G401.6 (cell line): ENCODE measurements around the gene ONECUT3.

ENCODE experiments used
- FAIRE-seq: peaks from 2 replicates; lab custom pipeline; 2012; peaks lifted over from hg19 to GRCh38; lab: Jason Lieb, UNC

Gene ONECUT3

DNA sequence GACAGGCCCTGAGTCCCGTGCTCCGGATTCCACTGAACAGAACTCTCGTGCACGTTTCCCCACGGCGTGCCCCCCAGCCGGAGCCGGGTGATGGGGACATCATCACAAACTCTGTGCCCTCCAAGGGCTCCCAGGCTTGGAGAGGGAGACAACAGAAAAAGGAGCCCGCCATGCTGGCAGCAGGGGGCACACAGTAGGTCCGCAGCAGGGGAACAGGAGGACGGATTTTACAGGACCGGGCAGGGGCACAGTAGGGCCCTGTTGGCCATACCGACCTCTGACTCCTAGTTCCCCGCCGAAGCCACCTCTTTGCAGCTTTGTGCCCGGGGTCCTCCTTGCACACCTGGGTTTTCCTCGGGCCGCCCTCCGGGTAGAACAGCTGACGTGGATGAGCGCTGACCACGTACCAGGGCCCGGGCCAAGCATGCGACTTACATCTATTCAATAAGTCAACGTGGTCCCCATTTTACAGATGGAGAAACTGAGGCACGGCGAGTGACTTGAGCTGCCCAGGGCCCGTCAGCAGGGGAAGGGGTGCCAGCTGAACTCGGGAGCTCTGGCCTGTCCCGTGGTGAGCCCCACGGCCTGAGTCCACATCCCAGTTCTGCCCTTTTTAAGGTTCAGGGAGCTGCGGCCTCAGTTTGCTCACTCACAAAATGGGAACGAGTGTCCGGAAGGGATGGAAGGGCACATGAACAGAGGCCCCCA, 10.2 kb upstream of the ONECUT3 start:
- FAIRE-seq: no peak

DNA sequence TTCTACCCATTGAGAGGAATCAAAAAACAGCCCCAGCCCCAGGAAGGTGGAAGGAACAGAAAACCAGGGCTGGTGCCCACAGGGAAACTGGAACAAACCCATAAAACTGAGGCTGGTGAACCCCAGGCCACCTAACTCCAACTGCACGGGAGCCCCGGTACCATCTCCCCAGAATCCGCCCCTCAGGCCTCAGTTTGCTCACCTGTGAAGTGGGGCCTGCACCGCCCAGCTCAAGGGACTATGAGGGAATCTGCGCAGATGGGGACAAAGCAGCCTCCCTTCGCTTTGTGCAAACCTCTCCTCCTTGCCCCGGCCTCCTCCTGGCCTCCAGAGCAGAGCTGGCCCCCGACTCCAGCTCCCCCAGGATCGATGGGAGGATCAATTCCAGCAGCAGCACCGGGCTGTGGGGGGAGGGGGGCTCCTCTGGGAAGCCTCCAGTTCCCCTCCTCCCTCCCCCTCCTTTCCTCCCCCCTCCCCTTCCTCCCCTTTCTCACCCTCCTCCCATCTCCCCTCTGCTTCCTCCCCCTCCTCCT, 9.1 kb upstream of the ONECUT3 start:
- FAIRE-seq: no peak

DNA sequence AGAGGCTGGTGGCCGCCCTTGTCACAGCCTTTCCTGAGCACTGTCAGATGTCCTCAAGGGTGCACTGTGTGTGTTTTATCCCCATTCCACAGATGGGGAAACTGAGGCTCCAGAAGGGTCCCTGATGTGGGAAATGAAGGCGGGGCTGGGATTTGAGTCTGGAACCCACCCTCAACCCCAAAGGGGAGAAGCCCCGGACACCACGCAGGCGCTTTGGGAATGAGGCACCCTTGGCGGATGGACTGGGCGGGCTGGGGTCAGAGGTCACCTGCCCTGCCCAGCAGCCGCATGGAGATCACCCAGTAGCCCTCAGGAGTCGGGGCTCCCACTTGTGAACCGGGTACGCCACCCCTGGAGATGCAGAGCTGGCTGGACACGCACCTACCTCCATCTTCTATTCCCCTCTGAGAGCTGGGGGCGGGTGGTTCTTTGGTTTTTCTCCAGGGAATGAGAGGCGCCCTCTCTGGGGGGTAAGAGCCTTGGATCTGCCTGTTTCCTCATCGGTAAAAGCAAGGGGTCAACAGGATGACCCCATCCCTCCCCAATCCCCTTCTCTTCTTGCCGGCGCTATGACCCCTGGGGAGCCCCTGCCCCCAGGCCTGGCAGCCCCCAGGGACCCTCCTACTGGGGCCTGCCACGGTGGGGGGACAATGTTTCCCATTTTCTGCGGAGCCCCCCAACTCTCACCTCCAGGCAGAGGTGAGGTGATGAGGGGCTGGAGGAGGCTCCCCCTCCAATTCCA, 8.3 kb upstream of the ONECUT3 start:
- no peak for FAIRE-seq

DNA sequence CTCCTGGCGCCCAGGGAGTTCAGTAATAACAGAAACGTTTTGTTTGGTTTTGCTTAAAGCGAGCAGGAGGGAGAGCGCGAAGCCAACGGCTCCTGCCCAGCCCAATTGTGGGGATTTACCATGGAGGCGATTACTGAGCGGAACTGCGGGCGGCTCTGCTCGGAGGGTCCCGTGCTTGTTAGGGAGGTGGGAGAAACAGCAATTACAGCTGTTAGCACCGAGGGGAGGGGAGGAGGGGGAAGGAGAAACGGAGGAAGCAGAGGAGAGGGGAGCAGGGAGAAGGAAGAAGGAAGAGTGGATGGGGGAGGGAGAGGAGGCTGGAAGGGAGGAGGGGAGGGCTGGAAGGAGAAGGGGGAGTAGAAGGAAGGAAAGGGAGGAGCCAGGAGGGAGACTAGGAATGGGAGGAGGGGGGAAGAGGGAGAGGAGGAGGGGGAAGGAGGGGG, 7.7 kb upstream of the ONECUT3 start:
- FAIRE-seq: no peak

DNA sequence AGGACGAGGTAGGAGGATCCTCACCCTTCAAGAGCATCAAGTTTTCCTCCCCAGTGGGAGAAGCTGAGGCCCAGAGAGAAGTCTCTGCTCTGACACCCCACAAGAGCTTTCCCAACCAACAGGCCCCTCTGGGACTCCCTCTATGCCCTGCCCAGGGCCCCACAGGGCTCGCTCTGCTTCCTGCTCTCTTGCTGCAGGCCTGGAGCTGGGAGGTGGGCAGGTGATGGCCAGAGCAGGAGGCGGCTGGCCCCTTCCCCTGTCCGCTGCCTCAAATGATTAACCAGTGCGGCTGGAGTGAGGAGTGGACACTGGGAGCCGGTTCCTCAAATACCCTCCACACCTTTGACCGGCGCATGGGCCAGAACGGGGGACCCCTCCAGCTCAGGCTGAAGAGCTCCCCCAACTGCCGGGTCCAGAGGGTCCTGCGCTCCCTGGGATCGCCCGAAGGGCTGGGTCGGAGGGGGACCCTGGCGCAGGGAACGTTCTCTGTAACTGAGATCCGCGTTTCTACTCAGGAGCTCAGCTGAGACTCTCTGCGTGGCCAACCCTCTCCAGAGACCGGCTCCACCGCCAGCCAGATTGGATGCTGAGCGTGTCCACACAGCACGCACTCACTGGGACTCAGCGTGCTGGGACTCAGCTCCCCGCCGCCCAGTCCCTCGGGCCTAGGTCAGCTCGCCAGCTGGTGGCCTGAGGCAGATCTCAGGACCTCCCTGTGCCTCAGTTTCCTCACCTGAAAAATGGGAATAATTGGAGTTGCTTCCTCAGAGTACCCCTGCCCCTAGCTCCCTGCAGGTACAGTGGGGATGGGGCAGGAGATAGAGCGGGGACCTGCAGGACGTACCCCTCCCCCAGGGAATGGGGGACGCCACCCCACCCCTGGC, 6.7 kb upstream of the ONECUT3 start:
- FAIRE-seq: no peak

DNA sequence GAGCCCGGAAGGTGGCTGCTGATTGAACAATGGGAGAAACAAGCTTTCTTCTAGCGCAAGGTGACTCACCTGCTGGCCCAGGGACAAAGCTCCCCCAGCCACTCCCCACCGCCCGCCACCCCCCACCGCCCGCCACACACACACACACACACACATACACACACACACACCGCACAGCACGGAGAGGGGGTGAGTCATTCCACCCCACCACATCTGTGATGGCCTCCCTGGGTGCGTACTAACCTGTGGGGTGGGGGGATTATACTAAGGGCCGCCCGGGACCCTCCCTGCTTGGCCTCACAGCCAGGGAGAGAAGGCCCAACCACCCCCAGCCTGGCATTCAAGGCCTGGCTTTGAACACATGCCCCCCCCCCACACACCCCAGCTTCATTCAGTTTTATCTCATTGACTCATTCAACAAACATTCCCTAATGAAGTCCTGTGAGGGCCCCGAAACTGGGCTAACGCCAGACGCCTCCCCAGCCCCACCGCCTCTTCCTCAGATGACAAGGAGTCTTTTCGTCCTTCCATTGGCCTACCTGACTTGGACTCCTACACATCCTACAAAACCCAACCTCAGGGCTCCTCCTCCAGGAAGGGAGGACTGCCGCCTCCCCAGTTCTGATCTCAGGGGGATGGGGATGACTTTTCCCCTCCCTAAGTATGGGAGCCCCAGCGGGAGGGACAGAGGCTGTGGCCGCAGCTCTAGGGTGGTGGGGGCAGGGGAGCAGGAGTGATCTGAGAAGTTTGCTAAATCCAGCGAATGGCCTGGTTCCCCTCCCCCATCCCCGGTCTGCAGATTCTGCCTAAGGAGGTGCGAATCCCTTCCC, 5.8 kb upstream of the ONECUT3 start:
- FAIRE-seq: peak; percentile 94

DNA sequence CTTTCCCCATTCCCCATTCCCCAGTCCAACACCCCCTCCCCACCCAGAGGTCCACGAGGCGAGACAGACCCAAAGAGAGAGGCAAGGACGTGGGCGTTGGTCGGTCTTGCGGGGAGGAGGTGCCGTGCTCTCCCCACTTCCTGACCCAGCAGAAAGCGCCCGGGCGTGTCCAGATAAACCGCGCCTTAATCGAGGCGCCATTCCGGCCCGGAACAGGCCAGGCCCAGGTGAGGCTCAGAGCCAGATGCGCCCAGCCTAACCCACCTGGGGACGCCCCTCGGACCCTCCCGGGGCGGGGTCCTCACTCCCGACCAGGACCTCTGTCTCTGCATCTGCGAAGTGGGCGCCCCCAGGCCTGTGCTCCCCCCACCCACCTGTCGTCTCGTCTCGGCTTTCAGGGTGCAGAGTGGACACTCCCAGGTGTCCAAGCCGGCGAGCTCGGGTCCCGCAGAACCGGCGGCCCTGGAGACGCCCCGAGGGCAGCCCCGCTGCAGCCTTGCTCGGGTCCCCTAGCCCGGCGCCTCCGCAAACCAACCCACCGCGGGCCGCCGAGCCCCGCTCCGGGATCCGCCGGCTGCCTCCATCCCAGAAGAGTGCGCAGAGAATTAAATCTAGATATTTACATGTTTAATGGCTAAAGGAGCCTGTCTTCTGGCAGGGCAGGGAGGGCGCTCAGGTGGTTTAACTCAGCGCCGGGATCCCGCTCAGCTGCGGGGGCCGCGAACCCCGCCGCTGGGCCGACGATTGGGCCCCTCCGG, 5.0 kb upstream of the ONECUT3 start:
- FAIRE-seq: no peak

DNA sequence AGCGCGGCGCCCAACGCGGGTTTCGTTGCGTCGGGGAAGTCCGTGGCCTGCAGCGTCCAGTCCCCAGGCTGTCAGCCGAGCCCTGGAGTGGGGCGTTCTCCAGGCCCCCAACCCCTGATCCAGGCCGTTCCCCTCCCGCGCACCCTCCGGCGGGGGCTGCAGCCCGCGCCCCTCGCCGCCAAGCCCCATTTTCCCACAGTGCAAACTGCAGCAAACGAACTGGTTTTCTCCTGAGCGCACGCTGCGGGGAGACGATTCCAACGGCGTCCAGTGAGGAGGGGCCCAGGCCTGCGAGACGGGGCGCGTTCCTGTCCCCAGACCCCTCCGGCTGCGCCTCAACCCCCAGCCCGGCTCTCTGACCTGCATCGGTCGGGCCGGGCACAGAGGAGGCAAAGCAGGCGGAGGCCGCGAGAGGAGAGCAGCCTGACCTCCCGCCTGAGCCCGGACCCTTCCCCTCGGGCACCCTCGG, 4.4 kb upstream of the ONECUT3 start:
- FAIRE-seq: no peak

DNA sequence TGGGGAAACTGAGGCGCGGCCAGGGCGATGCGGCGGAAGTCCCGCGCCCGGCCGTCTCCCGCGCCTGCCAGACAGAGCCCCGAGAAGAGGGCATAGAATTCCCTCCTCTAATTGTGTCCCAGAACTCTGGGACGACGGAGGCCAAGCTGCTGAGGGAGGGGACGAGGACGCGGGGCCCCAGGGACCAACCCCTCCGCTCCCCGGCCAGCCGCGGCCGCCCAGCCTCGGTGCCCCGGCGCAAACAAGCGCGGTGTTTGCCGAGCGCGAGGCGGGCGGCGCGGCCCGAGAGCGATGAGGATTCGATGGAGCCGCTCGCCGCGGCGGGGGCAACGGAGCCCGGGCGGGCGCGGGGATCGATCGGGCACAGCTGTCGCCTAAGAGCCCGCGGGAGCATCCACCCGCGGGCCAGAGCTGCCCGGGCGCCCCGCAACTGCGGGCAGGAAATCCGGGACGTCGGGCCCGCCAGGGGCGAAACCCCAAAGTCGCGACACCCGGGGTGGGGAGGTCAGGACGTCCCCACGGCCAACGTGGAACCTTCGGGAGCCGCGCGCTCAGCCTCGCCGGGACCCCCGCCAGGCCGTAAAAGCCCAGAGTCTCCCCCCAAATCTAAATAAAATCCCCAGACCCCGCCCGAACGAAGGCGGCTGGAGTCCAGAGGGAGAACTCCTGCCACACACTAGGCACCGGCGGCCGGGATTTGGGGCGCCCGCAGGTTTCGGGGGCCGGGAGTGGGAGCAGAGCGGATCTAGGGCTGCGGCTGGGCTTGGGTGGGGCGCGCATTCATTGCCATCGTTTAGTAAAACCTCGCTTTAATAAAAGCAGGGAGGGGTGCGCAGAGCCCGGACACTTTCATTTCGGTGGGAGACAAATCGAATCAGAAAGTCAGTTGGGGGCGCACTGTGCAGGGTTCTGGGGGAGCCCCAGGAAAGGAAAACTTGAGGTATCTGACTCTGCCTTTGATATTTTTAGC, 3.6 kb upstream of the ONECUT3 start:
- no peak for FAIRE-seq

DNA sequence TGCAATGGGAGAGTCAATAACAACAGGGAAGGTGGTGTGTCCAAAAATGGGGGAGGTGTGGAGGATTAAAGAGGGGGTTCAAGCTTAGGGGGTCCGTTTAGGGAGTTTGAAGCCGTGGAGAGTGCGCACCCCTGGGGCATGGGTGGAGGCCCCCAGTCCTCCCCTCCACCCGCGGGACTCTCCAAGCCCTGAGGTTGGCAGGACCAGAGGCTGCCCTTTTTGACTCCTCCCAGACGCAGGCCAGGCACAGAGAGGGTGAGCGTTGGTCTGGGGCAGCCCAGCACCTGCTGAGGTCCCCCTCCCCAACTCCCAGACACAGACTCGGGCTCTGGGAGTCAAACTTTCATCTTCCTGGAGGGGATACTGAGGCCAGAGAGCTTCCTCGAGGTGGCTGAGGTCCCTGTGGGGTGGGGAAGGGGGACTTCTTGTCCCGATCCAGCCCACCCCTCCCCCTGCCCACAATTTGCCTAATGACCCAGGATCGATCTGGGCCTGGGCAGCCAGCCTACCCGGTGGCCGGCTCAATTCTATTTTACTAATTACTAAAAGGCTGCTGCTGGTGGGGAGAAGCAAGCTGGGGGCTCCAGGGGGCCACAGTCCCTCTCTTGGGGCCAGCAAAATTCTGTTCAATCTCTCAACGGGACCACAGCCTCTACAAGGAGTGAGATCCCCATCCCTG, 2.8 kb upstream of the ONECUT3 start:
- no peak for FAIRE-seq

DNA sequence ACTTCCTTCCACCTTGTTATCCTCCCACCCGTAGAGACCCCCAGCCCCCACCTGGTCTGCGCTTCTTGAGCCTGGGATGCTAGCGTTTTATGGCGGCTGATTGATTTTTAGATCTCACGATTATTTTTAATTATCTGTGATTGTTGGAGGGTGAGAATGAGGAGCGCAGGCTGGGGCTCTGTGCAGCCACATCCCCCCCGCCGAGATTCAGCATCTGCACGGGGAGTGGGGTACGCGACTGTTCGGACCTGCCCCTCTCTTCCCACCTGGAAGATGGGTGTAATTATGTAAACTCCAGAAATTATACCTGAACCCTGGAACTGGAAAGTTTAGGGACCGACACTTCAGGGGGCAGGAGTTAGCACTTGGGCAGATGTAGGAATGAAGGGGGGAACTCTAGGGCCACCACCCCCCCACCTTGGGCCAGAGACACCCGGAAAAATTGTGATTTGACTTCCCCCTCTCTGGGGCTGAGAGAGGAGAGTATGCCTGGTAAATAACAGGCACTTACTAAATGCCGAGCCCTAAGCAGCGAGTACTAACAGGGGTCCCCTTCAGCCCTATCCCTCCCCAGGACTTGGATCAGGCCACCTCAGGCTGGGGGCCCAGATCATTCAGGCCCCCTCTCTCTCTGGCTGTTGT, 1.8 kb upstream of the ONECUT3 start:
- no peak for FAIRE-seq

DNA sequence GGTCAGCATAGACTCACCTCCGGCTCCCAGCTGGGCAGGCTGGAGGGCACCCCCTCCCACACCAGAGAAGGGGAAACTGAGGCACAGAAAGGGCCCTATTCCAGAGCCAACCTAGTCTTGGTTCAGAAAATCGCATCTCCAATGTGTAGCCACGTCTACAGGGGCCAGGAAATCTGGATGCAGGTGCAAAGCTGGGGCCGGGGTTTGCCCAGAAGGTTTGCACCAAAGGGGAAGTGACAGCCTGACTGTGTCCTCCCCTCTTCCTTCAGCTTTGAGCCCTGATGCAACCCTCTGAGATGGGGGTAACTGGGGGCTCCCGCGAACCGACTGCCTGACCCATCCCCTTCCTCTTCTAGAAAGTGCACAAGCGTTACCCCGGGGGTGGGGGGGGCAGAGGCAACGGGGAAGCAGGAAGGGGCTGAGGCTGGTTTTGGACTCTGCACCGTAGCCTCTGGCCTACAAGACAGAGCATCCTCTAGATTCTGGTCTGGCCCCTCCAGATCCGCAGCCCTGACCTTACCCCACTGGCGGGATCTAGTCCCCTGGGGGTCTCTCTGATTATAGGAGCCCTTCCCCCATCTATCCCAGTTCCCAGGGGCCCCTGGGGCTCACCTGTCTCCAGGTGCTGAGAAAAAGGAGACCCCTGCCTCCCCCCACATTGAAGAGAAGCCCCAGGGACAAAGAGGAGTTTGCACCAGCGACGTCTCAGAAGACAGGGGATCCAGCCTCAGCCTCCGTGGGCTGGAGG, 1.1 kb upstream of the ONECUT3 start:
- FAIRE-seq: no peak

DNA sequence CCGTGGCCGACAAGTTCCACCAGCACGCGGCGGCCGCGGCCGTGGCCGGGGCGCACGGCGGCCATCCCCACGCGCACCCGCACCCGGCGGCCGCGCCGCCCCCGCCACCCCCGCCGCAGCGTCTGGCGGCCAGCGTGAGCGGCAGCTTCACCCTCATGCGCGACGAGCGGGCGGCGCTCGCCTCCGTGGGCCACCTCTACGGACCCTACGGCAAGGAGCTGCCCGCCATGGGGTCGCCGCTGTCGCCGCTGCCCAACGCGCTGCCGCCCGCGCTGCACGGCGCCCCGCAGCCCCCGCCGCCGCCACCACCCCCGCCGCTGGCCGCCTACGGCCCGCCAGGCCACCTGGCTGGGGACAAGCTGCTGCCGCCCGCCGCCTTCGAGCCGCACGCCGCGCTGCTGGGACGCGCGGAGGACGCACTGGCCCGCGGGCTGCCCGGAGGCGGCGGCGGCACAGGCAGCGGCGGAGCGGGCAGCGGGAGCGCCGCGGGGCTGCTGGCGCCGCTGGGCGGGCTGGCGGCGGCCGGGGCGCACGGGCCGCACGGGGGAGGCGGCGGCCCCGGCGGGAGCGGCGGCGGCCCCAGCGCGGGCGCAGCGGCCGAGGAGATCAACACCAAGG, 821 bp downstream of the ONECUT3 start:
- no peak for FAIRE-seq

DNA sequence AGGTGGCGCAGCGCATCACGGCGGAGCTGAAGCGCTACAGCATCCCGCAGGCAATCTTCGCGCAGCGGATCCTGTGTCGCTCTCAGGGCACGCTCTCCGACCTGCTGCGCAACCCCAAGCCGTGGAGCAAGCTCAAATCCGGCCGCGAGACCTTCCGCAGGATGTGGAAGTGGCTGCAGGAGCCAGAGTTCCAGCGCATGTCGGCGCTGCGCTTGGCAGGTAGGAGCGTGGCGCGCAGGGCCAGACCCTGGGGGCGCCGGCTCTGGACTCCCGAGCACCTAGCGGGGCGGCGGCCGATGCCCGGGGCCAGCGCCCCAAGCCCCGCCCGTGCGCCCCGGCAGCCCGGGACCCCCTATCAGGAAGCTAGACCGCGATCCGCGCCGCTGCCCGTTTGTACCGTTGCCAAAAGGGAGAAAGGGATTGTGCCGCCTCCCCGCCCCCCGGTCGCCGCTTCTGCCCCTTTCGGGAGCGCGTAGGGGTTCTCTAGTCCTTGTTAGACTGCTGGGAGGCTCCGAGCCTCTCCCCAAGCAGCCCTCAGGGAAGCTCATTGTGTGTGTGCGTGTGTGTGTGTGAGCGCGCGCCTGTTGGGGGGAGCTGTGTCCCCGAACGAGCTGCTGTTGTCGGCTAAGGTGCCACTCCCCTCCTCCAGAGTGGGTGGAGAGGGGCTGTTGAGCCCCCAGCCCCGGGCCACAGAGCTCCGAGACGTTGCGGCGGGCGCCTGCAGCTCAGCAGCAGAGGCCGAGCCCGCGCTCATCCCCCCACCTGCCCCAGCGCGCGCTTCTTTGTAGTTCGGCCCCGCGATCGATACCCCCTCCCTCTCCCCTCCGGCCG, 1.5 kb downstream of the ONECUT3 start:
- no peak for FAIRE-seq

DNA sequence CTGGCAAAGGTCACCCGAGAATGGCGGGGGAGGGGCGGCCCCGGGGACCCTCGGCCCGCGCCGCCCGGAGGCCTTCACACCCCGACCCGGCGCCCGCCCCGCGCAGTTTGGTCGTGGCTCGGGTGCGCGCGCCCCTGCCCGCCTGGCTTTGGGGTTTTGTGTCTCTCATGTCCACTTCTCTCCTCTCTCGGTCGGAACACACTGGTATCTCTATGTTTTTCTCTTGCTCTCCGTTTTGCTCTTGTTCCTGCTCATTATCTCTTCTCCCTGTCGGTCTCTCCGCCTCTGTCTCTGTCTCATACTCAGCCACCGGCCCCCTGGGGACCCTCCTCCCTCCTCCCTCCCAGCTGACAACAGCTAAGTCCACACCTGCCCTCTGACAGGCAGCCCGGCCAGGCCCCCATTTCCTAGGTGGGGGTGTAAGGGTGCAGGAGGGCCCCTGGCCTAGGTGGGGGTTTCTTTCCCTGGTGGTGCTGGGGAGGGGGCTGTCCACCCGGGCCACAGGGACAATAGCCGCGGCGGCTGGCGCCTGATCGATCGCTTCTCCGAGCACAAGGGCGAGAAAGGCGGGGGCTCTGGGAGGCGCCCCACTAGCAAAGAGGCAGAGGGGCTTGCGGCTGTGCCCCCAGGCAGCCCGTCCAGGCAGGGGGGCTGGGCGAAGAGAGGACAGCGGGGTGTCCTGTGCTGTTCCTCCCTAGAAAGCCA, 2.3 kb downstream of the ONECUT3 start:
- no peak for FAIRE-seq

DNA sequence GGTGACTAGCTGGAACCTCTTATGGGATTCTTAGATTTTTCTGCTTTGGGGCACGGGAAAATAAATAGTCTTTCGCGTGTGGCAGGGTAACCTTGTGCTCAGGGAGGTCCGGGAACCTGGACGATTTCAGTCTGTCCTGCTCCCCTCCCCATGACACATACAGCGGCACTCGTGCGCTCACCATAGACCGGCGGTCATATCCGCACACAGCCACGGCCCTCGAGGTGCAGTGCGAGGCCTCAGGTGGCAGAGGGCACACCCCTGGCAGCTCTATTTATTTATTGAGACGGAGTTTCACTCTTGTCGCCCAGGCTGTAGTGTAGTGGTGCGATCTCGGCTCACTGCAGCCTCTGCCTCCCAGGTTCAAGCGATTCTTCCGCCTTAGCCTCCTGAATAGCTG, 3.0 kb downstream of the ONECUT3 start:
- no peak for FAIRE-seq
